Measurements from ENCODE around the gene SFMBT2.

GRCh38 chr10:7300384-7300971 is 110.4 kb downstream of the SFMBT2 start:
- TF ChIP-seq CEBPB (IDR thresholded peaks at IDR 0.05) (no peak), RAD21 (IDR thresholded peaks at IDR 0.05; ENCODE audit: low read depth) (no peak), REST (IDR thresholded peaks at IDR 0.05; ENCODE audit: low read depth) (no peak), EGR1 (IDR thresholded peaks at IDR 0.05) (no peak), YY1 (IDR thresholded peaks at IDR 0.05; ENCODE audit: low read depth) (no peak), TAF1 (IDR thresholded peaks at IDR 0.05; ENCODE audit: low read depth) (no peak), FOXM1 (IDR thresholded peaks at IDR 0.05; ENCODE audit: borderline replicate concordance, low read depth) (no peak), EP300 (IDR thresholded peaks at IDR 0.05; ENCODE audit: borderline replicate concordance) (no peak), ZBTB7A (IDR thresholded peaks at IDR 0.05; ENCODE audit: low read depth) (no peak), TCF12 (IDR thresholded peaks at IDR 0.05; ENCODE audit: low read depth) (no peak)

All from Ishikawa (cell line).